SIG-M5 treated with dmso at 0.1 percent for 504 hours (cell line): ENCODE data around the gene AMIGO3.

ENCODE experiments used
- DNase-seq: peaks from one replicate; lab custom pipeline; 2025; ENCODE audit not compliant: unreplicated experiment; lab: John Stamatoyannopoulos, UW

The AMIGO3 gene

DNA sequence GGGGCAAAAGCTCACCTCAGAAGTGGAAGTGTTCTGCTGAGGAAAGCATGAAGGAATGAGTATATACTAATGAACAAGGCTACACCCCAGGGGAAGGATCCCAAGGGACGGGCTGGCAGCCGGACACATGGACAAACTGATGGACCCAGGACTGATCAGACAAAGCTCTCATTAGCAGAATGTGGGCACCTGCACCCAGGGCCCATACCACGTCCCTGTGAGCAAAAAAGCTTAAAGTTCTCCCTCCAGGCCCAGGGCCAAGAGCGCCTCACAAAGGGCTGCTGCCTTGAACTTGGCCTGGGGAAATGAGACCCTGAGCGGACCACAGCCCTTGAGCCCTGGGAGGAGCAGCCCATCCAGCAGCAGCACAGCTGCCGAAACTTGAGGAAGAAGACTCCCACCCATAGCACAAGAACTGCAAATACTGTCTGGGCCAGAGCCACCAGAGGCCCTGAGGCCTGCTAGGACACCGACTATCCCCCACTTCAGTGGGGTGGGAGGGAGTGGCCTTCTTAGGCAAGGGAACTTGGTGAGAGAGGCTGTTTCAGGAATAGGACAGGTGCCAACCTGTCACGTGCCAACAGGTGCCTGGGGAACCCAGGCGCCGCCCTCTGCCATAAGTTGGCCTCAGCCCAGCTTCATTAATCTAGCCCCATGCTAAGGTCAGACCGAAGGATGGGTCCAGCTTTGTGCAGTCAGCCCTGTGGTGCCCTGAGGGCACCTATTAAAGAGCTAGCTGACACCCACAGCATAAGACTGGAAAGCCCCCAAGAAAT is 6.6 kb upstream of the AMIGO3 start:
- DNase-seq = no peak

DNA sequence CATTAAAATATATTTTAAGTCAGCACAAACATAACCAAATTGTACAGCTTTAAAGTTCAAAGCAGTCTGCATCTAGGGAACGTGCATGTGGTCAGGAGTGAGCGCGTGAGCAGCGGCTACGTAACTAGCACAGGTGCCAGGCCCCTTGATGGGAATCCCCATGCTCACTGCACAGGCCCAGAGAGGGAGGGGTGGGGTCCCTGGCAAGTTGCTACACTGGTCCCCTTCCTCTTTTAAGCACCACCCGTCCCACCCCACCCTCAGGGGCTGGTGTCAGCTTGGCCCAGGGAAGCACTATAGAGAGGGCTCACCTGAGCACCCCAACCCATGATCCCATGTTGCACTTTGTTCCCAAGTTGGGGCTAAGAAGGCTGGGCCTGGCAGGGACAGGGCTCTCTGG is 5.1 kb upstream of the AMIGO3 start:
- no peak for DNase-seq

DNA sequence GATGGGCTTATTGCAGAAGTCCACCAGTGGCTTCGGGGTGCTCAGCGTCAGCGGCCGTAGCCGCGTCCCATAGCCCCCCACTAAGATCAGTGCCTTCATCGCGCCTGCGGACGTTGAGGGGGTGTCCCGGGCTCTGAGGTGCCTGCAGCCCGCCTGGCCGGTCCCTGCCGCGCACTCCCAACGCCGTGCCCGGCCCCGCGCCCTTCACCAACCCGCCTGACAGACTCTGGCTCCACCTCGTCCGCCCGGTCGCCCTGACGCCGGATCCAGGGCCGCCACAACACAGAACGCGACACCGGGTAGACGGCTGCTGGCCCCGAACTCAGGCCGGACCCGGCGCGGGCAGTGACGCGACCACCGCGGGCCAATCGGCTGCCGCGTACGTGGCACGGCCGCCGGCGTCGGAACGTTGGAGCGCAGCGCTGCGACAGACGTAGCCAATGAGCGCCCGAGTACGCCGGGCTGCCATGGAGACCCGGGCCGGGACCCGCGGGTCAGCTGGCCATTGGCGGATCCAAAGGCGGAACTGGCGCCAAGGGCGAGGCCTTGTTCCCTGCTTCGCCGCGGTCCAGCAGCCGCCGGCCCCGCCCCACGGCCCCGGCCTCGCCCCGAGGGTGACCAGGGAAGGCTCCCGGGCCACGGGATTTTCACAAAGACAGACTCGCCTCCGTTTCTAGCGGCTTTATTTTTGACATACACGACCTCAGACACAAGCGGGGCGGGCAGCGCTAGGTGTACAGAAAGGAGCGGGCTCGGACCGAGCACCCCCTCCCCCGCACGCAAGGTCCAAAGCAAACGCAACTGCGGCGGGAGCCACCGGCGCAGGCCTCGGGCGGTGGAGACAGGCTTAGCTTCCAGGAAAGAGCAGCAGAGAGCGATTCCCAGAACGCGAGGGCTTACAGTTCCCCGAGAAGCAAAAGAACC is 4.4 kb upstream of the AMIGO3 start, which contains the start of gene GMPPB:
GMPPB (minus strand) TSS at position 324 of the 924 bp plus-strand sequence; CDS start at position 99, 225 bp downstream.
- peak; percentile 92 for DNase-seq

DNA sequence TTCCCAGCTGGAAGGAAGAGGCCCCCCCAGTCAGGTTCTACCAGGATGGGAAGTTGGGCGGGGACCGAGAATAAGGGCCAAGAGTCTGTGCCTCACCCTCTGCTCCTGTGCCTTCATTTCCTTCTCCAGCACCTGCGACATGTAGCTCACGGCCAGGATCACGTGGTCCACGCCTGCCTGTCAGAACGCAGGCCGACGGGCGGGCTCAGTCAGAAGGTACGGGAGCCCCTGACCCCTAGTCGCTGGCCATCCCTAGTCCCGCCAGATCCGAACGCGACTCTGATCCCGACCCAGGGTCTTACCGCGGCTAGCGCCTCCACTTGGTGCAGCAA is 3.8 kb upstream of the AMIGO3 start:
- peak; percentile 51 for DNase-seq

DNA sequence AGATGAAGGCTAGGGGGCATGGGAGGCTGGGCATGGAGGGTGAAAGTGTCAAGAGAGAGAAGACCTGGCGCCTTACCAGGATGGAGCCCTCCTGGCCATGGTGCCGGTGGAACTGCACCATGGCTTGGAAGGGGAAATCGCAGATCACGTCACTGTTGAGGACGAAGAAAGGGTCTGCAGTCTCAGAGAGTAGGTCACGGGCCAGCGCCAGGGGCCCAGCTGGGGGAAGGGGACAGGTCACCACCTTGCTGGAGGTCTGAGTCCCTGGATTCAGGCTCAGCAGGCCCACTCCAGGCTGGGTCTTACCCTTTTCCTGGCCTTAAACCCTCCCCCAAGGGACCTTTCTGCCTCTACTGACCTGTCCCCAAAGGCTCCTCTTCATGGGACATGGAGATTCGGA is 3.4 kb upstream of the AMIGO3 start:
- no peak for DNase-seq

DNA sequence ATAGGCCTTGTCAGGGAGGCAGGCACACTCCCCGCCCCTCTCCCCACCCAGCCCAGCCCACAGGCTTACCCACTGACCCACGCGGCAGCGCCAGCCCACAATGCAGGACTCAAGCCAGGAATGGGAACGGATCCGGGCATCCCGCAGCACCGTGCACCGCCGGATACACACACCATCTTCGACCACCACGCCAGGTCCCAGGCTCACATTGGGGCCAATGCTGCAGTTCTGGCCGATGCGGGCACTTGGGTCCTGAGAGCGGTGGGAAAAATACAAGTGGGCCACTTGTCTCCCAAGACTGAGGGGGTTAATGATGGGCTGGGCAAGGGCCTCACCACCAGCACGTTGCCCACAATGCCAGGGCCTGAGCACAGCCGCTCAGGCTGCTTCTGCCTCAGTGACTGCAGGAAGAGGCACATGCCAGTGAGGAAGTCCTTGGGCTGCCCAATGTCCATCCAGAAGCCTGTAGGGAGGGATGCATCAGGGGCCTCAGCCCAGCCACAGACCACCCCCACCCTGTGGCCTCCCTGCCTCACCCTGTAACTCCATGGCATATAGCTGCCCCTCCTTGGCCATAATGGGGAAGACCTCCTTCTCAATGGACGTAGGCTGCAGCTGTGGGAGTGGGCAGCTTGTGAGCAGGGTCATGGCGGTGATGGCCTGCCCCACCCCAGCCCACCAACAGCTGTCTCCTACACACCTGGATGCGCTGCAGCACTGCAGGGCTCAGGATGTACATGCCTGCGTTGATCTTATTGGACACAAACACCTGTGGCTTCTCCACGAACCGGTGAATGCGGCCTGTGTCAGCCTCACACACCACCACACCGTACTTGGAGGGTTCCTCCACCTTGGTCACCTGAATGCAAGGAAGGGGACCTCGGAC is 2.7 kb upstream of the AMIGO3 start:
- DNase-seq = no peak

DNA sequence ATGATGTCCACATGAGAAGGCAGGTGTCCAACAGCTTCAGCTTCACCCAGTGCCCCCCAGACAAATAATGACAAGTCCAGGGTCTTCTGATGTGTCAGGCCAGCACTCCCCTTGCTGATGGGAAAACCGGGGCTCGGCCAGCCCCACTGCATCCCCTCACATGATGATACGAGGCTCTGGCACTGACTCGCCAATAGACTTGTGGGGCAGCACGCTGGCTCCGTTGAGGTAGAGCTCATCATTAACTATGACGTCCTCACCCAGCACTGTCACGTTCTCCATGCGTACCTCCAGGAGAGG is 2.1 kb upstream of the AMIGO3 start:
- no peak for DNase-seq

DNA sequence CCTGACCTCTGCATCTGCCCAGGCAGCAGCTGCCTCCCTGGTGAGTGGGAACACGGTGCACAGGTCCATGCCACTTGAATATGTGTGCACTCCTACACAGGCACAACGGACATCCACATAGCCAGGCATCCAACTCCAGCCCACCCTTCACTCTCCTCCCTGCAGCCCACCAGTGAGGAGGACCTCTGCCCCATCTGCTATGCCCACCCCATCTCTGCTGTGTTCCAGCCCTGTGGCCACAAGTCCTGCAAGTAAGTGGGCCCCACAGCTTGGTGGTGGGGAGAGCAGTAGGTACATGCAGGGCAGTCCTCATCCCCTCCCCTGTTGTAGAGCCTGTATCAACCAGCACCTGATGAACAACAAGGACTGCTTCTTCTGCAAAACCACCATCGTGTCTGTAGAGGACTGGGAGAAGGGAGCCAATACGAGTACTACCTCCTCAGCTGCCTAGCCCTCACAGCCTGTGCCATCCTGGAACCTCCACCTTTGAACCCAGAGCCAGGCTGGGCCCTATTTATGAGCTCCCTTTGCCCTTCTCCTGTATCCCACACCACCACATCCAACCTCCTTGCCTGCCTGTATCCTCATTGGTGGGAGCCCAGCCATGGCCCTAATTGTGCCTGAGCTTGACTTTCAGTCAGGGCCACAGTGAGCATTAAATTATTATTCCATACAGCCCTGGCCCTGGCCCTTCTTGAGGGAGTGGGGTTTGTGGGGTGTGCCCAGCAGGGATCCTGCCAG is 1.5 kb upstream of the AMIGO3 start:
- no peak for DNase-seq

DNA sequence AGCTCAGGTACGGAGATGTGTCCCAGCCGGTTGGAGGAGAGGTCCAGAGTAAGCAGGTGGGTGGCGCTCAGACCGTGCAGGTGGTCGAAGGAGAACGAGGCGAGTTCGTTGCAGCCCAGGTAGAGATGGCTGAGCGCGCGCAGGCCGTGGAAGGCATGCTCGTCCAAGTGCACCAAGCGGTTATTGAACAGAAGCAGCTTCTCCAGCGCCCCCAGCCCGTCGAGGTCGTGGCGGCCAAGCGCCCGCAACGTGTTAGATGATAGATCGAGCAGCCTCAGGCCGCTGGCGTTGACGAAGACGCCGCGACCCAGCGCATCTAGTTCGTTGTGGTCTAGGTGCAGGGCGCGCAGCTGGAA is 648 bp downstream of the AMIGO3 start:
- DNase-seq = no peak

DNA sequence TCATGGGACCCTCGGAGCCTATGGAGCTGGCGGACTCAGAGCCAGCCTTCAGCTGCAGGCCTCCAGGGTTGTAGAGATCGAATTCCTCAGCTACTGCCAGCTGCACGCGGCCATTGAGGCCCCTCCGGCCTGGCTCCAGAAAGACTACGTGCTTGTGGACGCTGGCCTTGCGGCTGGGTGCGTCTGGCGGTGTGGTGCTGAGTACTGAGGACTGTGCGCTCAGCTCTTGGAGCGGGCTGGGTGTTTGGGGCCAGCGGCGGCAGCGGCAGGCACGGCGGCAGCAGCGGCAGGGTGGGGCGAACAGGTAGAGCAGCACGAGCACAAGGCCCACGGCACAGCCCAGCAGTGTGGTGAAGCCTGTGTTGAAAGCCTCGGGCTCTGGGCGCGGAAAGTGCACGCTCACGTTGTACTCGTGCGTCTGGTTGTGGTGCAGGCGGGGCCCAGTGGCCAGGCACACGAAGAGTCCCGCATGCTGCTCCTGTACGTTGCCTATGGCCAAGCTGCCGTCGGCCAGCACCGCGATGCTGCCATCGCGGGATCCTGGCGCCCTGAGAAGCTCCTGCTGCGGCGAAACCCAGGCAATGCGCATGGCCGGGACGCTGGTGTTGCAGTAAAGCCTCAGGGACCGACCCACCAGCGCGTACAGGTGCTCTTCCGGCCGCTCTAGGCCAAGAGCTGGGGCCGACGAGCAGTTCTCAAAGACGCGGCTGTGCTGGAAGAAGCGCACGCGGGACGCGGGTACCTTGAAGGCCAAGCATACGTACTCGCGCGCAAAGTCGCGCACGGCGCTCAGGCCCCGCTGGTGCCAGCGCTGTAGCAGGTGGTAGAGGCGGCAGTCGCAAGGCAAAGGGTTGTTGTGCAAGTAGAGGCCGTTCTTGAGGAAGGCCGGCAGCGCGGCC is 1.3 kb downstream of the AMIGO3 start:
- DNase-seq = no peak

DNA sequence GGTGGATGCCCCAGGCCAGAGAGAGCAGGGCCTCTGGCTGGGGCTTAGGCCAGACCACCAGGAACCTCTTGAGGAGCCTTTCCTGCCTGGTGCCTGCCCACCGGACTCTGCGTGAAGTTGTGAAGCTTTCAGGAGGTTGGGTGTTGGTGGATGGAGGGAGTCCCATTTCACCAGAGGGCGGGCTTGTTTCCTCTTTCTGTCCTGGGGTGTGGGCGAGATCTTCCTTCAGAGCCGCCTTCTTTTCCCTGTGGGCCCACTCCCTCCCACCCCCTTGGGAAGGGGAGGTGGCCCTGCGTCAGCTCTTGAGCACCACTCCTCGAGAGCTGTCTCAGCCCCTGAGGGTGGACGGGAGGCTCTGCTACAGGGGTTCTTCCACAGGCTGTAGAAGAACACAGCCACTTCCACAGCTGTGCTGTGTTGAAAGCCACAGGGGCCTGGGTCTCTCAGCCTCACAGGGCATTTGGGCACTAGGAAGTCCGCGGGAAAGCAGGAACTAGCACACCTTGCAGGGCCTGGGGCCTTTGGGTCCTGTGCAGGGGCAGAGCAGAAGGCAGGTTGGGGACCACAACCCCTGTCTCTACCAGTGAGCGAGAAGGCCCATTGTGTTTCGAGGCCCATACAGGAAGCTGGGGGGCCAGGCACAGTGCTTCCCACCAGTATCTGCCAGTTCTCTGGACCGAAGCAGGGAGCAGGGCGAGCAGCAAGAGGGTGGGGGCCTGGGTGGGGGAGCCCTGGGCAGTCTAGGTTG is 2.1 kb downstream of the AMIGO3 start:
- no peak for DNase-seq

DNA sequence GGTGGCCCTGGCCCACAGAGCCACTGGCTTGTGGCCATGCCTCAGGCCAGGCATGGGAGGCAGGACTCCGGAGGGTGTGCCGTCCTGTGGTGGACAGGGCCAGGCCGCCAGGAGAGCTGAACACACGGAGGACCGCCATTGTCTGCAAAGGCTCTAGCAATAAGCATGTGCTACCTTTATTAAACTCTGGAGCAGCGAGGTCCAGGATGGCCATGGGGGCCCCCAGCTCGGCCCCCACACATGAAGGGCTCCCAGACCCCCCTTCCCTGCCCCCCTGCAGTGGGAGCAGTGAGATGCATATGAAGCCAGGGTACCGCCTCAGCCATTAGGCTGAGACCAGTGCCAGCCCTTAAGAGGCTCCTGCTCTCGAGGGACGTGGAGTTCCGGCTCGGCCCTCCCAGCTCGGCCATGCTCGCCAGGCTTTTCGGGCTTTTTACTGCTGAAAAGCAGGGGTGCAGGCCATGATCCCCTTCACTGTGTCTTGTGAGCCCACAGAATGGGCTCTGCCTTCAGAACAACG is 2.7 kb downstream of the AMIGO3 start:
- no peak for DNase-seq

DNA sequence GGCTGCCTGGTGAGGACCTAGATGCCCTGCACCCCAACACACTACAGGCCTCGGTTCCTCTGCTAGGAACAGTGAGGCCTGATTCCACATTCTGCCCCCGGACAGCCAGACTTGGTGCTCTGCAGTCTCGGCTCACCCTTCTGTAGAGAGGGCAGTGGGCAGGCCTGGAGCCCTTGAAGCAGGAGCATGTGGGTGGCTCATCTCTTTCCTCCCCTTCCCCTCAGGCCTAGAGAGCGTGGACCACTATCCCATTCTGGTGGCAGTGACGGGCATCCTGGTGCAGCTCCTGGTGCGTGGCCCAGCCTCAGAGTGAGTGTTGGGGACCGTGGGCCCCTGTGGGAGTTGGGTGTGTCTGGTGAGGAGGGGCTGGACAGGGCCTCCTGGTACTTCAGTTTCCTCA is 3.3 kb downstream of the AMIGO3 start:
- no peak for DNase-seq

DNA sequence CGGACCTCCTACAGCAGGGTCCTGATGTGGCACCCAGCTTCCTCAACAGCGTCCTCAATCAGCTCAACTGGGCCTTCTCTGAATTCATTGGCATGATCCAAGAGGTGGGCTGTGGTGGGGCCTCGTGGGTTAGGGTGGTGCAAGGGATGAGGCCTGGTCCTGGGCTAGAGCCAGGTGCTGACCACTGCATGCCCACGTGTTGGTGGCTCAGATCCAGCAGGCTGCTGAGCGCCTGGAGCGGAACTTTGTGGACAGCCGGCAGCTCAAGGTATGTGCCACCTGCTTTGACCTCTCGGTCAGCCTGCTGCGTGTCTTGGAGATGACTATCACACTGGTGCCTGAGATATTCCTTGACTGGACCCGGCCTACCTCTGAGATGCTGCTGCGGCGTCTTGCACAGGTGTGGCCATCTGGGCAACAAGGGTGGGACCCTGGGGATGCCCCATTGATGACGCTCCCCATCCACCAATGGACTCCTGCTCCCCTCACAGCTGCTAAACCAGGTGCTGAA is 3.8 kb downstream of the AMIGO3 start:
- no peak for DNase-seq

DNA sequence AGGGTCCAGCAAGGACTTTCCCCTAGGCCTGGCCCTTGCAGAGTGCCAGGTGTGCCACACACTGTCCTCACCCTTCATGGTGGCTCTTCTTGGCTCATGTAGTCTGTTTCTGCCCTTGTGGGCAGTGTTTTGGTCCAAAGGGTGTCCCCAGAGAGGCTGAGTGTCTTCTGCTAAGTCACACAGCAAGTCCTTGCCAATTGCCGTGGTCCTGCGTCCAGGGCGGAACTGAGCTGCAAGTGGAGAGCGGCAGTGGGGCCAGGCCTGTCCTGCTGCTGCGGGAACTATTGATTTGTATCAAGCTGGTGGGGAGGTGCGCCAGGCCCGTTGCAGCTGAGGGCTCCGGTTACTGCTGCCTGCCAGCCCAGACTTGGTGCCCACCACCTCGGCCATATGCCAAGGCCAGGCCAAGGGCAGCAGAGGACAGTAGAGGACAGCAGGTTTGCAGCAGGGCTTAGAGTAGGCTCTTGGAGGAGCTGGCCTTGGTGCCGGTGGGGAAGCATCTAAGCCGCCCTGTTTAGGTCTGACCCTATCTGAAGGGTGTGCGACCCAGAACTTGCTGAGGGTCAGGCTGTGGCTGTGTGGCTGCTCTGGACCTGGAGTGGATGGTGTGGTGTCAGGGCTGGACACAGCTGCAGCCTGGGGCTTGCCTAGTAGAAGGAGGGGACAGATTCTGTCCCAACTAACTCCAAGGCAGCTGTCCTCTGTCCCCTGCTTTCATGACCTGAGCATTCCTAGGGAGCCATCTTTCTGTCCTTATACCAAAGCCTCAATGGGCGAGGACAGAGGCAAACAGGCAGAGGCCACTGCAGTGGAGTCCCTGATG is 4.5 kb downstream of the AMIGO3 start:
- DNase-seq = no peak

DNA sequence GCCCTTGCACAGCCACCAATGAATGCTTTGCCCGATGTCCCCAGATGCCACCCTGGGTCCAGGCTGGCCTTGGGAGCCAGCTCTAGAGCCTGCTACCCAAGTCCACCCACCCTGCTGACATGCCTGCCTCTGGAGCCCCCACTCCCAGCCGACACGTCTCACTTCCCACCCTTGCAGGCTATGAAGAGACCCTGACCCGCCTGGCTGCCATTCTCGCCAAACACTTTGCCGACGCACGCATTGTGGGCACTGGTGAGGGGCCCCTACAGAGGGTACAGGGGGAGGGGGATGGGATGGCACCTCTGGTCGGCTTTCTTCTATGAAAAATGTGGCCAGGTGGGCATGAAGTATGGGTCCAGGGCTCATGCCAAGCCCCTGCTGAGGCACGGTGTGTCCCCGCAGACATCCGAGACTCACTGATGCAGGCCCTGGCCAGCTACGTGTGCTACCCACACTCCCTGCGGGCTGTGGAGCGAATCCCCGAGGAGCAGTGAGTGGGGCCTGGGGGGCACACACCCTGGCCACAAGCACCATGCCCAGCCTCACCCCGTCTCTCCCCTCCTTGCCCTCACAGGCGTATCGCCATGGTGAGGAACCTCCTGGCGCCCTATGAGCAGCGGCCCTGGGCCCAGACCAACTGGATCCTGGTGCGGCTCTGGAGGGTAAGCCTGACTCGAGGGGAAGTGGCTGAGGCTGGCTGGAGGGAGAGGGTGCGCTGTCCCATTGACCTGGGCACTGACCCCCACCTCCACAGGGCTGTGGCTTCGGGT is 6.0 kb downstream of the AMIGO3 start:
- DNase-seq = no peak
